HG02870 (cell line): ENCODE data around the gene PCDHA10.
"Not testable (repeated sequence)": the region's sequence is repeated elsewhere in the genome, so short reads cannot be mapped to it uniquely, and the experiment has no call there.

Source experiments
- ATAC-seq: cut with Tn5 transposase; IDR thresholded peaks from one replicate; pipeline ENCODE4 v1.9.1; 2021; ENCODE audit warnings: mild to moderate bottlenecking, moderate library complexity; ENCODE audit not compliant: unreplicated experiment

The PCDHA10 gene

GRCh38 chr5:140842798-140843733 is 12.6 kb upstream of the PCDHA10 start:
- ATAC-seq: no peak

DNA sequence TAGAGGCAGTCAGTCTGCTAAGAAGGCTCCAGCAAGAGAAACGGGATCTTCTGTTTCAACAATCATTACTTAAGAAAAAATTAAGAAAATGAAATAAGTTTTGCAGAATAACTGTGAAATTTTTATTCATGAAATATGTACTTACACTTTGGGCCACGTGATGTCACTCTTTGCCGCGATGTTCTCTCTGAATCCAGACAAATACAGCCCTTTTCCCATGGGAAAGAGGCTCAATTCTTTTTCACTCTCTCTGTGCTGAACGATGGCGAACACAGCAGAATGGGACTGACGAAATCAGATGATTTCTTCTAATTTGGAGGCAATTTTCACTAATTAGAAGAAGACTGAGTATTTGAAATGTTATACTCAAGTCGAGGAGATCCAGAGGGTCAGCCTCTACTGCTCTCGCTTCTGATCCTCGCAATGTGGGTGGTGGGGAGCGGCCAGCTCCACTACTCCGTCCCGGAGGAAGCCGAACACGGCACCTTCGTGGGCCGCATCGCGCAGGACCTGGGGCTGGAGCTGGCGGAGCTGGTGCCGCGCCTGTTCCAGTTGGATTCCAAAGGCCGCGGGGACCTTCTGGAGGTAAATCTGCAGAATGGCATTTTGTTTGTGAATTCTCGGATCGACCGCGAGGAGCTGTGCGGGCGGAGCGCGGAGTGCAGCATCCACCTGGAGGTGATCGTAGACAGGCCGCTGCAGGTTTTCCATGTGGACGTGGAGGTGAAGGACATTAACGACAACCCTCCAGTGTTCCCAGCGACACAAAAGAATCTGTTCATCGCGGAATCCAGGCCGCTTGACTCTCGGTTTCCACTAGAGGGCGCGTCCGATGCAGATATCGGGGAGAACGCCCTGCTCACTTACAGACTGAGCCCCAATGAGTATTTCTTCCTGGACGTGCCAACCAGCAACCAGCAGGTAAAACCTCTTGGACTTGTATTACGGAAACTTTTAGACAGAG is 7.3 kb upstream of the PCDHA10 start, which contains the start of gene PCDHA9:
Gene PCDHA9, plus strand, starts transcription at position 244 of the 964 bp plus-strand sequence. Its CDS starts 114 bp downstream, at position 358.
- not testable (repeated sequence) for ATAC-seq

DNA sequence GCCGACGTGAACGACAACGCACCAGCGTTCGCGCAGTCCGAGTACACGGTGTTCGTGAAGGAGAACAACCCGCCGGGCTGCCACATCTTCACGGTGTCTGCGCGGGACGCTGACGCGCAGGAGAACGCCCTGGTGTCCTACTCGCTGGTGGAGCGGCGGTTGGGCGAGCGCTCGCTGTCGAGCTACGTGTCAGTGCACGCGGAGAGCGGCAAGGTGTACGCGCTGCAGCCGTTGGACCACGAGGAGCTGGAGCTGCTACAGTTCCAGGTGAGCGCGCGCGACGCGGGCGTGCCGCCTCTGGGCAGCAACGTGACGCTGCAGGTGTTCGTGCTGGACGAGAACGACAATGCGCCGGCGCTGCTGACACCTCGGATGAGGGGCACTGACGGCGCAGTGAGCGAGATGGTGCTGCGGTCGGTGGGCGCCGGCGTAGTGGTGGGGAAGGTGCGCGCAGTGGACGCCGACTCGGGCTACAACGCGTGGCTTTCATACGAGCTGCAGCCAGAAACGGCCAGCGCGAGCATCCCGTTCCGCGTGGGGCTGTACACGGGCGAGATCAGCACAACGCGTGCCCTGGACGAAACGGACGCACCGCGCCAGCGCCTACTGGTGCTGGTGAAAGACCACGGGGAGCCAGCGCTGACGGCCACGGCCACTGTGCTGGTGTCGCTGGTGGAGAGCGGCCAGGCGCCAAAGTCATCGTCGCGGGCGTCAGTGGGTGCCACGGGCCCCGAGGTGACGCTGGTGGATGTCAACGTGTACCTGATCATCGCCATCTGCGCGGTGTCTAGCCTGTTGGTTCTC is 5.7 kb upstream of the PCDHA10 start:
- ATAC-seq: not testable (repeated sequence)

DNA sequence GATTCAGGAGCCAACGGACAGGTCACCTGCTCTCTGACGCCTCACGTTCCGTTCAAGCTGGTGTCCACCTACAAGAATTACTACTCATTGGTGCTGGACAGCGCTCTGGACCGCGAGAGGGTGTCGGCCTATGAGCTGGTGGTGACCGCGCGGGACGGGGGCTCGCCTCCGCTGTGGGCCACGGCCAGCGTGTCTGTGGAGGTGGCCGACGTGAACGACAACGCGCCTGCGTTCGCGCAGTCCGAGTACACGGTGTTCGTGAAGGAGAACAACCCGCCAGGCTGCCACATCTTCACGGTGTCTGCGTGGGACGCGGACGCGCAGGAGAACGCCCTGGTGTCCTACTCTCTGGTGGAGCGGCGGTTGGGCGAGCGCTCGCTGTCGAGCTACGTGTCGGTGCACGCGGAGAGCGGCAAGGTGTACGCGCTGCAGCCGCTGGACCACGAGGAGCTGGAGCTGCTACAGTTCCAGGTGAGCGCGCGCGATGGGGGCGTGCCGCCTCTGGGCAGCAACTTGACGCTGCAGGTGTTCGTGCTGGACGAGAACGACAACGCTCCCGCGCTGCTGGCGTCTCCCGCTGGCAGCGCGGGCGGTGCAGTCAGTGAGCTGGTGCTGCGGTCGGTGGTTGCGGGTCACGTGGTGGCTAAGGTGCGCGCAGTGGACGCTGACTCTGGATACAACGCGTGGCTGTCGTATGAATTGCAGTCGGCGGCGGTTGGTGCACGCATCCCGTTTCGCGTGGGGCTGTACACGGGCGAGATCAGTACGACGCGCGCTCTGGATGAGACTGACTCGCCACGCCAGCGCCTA is 1.7 kb downstream of the PCDHA10 start:
- no peak for ATAC-seq

- ATAC-seq: no peak
Measured at GRCh38 chr5:140857987-140858240, 2.2 kb downstream of the PCDHA10 start.

- ATAC-seq: no peak
Measured at GRCh38 chr5:140862441-140863295, 7.0 kb downstream of the PCDHA10 start.

GRCh38 chr5:140868721-140869554 is 13.2 kb downstream of the PCDHA10 start, which contains the start of gene PCDHA11:
Gene PCDHA11, plus strand, starts transcription at chr5:140868957. Its CDS starts 147 bp downstream, at chr5:140869104.
- ATAC-seq: no peak

DNA sequence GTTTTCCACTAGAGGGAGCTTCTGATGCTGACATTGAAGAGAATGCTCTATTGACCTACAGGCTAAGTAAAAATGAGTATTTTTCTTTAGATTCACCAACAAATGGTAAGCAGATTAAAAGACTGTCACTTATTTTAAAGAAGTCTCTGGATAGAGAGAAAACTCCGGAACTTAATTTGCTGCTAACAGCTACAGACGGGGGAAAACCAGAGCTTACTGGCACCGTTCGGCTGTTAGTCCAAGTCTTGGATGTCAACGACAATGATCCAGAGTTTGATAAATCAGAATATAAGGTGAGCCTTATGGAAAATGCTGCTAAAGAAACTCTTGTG is 13.8 kb downstream of the PCDHA10 start:
- ATAC-seq: no peak

- ATAC-seq: no peak
Measured at GRCh38 chr5:140870221-140871201, 14.8 kb downstream of the PCDHA10 start.

DNA sequence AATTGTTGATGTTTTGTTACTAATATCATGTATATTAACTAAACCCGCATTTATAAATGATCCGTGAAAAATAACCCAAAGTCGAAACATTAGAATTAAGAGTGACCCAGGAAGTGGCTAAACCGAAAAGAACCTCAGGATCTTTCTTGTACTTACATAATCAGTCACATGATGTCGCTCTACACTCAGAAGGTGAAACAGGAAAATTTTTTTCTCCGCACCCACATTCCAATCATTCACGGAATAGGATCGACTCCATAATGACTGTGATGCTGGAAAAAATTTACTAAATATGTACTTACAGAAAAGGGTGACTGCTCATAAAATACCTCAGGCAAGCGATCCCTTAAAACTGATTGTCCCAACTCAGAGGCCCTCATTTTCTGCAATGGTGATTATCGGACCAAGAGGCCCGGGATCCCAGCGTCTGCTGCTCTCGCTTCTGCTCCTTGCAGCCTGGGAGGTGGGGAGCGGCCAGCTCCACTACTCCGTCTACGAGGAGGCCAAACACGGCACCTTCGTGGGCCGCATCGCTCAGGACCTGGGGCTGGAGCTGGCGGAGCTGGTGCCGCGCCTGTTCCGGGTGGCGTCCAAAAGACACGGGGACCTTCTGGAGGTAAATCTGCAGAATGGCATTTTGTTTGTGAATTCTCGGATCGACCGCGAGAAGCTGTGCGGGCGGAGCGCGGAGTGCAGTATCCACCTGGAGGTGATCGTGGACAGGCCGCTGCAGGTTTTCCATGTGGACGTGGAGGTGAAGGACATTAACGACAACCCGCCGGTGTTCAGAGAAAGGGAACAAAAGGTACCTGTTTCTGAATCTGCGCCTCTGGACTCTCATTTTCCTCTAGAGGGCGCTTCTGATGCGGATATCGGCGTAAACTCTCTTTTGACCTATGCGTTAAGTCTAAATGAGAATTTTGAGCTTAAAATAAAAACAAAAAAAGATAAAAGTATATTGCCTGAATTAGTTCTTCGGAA is 19.7 kb downstream of the PCDHA10 start, which contains the start of gene PCDHA12:
Gene PCDHA12, plus strand, starts transcription at position 224 of the 981 bp plus-strand sequence. Its CDS starts 165 bp downstream, at position 389.
- ATAC-seq: no peak

GRCh38 chr5:140876541-140877261 is 21.0 kb downstream of the PCDHA10 start:
- not testable (repeated sequence) for ATAC-seq

DNA sequence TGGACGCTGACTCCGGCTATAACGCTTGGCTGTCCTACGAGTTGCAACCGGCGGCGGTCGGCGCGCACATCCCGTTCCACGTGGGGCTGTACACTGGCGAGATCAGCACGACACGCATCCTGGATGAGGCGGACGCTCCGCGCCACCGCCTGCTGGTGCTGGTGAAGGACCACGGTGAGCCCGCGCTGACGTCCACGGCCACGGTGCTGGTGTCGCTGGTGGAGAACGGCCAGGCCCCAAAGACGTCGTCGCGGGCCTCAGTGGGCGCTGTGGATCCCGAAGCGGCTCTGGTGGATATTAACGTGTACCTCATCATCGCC is 21.5 kb downstream of the PCDHA10 start:
- ATAC-seq: no peak

DNA sequence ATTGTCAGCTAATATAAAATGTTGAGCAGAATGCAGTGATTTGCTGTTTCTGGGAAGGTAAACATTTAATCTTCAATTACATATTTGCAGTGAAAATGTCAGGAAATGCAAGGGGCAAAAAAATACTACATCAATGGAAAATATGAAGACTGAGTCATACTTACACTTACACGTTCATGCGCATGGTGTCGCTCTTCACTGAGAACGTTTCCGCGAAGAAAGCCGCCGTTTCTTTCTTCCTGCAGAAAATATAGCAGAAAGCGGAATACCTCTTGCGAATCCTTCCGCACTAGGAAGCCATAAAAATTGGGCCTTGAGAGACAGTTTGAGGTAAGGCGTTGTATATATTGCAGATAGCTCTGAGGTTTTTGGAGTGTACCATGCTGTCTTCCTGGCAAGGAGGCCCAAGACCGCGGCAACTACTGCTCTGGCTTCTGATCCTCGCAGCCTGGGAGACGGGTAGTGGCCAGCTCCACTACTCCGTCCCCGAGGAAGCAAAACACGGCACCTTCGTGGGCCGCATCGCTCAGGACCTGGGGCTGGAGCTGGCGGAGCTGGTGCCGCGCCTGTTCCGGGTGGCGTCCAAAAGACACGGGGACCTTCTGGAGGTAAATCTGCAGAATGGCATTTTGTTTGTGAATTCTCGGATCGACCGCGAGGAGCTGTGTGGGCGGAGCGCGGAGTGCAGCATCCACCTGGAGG is 26.3 kb downstream of the PCDHA10 start, which contains the start of gene PCDHA13:
Gene PCDHA13, plus strand, starts transcription at position 236 of the 702 bp plus-strand sequence. Its CDS starts 145 bp downstream, at position 381.
- no peak for ATAC-seq

DNA sequence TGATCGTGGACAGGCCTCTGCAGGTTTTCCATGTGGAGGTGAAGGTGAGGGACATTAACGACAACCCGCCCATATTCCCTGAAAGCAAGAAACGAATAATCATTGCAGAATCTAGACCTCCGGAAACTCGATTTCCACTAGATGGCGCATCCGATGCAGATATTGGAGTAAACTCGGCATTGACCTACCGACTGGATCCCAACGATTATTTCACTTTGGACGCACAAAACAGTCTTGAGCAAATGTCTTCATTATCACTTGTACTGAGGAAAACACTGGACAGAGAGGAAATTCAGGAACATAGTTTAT is 26.8 kb downstream of the PCDHA10 start:
- no peak for ATAC-seq

- no peak for ATAC-seq
Measured at GRCh38 chr5:140883373-140883772, 27.7 kb downstream of the PCDHA10 start.
